Measurements from ENCODE around the gene MAP3K3.

GRCh38 chr17:63649813-63650212, 27.6 kb downstream of the MAP3K3 start:
- TF ChIP-seq EP300 (IDR thresholded peaks at IDR 0.05): peak in 1 of 2 donors; percentile 36
- TF ChIP-seq CTCF (IDR thresholded peaks at IDR 0.05): no peak

Data from tibial nerve (tissue), 4 donors.